Smooth muscle cell of the pulmonary artery (primary cell): ENCODE measurements around the gene ARMH1. TPM values are rescaled to one million over a fixed set of nuclear protein-coding genes. Genes with fewer than 3 reads are reported as not detected.

Experiments used
- total RNA-seq: library from RNA; depleted of rRNA; stranded (reverse); fragments of >200 nt; gene quantifications from 2 replicates; pipeline ENCODE4 v1.2.3, GENCODE V29; 2014

The ARMH1 gene
- 0.91 and 1.3 TPM in 2 replicates for total RNA-seq

DNA sequence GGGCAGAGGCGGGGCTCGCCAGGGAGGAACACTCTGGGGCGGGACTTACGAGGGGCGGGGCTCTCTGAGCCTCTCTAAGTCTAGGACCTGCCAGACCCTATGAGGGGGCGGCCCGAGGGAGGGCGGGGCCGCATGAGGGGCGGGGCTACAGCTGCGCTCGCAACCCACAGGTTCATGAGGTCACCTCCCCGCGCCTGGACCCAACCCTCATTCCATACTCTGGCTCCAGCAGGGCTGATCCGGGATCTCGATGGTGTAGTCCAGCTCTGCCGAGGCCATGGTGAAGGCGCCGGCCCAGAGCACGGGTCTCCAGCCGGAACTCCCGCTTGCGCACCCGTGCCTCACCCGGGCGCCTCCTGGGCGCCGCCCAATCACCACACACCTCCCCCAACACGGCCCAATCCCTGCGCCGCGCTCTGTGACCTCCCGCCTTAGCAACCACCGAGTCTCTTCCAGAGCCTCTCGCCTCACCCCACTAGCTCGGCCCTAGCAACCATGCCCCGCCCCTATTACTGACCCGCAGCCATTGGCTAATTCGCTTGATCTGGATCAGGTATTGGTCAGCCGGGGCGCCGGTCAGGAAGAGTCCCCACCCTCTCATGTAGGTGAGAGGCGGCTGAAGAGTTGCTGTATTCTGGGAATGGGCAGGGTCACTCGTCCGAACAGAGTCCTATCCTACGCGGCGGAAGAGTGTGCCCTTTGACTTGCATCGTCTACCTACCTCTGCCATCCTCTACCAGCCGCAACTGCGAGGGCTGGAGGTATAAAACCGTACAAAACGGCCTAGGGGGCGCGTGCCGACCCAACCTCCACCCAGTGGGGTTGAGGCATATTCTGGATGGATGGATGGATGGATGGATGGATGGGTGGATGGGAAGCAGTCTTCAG is at the start of gene ARMH1, which contains the start of gene TMEM53:
Gene ARMH1, plus strand, starts transcription at position 602 of the 888 bp plus-strand sequence. CDS start 14,984 bp downstream, outside the sequence.
Gene TMEM53, minus strand, starts transcription at position 369 of the 888 bp plus-strand sequence. Its CDS starts 90 bp downstream, at position 279.

DNA sequence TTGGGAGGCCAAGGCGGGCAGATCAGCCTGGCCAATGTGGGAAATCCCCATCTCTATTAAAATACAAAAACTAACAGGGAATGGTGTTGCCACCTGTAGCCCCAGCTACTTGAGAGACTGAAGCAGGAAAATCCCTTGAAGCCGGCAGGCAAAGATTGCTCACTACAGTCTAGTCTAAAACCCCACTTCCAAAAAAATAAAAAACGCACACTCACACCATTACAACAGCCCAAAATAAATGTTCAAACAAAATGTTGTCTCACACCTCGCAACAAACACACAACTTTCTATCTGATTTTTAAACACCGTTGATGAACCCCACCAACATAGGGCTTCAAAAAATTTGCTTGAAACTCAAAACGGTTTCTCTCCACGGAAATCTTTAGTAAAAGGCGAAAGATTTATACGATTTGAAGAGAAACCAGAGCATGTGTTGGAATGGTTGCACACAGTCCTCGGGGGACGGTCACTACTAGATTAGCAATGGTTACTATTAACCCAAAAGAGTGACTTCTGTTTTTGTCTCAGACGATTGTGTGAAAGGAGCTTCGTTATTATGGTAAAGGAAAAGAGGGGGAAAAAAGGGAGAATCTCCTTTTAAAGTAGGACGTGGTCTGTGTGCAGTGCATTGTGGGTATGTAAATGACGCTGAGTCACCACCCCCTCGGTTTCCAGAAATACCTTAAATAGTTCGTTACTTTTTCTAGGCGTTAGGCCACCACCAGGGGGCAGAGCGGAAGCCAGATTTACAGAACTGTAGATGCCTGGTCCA is 56.4 kb downstream of the ARMH1 start, which contains the start of gene RNU5D-1:
Gene RNU5D-1, minus strand, starts transcription at position 430 of the 772 bp plus-strand sequence.

DNA sequence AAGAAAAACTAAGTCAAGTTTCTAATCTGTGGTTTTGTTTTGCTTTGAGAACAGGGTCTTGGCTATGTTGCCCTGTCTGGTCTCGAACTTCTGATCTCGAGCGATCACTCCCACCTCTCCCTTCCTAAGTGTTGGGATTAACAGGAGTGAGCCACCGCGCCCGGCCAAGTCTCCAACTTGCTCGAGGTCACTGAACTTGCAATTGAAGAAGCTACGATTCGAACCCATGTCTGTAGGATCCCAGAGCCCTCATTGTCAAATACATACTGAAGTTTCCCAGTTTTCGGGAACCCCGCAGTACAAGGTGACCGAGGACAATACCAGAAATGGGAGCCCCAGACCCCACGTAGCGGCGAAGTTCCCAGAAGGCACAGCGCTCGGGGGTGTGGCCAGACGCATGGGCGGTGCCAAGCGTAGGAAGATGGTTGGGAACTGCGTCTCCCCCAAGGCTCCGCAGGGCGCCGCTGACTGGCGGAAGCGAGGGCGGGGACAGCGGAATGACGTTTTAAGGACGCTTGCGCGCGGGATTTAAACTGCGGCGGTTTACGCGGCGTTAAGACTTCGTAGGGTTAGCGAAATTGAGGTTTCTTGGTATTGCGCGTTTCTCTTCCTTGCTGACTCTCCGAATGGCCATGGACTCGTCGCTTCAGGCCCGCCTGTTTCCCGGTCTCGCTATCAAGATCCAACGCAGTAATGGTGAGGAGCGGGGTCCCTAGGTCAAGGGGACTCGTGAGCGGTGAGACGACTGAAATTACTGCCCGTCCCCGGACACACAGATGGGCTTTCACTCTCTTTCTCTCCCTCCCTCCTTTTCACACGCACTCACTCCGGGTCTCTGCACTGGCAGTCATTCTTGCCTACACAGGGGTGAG is 65.0 kb downstream of the ARMH1 start, which contains the start of gene KIF2C:
Gene KIF2C, plus strand, starts transcription at position 531 of the 872 bp plus-strand sequence. Its CDS starts 96 bp downstream, at position 627.

Other genes with a start within 250 kb of the ARMH1 start
- gene TMEM53, start 233 bp upstream of the ARMH1 start, total RNA-seq = 4.3 and 6.3 TPM in 2 replicates
- gene RNU5D-1, start 56.5 kb downstream of the ARMH1 start, total RNA-seq = not detected in 2 replicates
- gene KIF2C, start 65.1 kb downstream of the ARMH1 start, total RNA-seq = 3.2 and 9.3 TPM in 2 replicates
- 817 and 920 TPM in 2 replicates for gene RPS8, start 100.8 kb downstream of the ARMH1 start, total RNA-seq
- 0.07 and 0.20 TPM in 2 replicates for gene BEST4, start 113.5 kb downstream of the ARMH1 start, total RNA-seq
- gene PLK3, start 125.7 kb downstream of the ARMH1 start, total RNA-seq = 21.8 and 72.0 TPM in 2 replicates
- 0.17 TPM in 1 of 2 replicates, not detected in the other for gene DYNLT4, start 132.6 kb downstream of the ARMH1 start, total RNA-seq
- gene BTBD19, start 133.8 kb downstream of the ARMH1 start, total RNA-seq = 10.7 and 18.0 TPM in 2 replicates
- gene PTCH2, start 168.5 kb downstream of the ARMH1 start, total RNA-seq = 0.26 and 0.33 TPM in 2 replicates